Cardiac fibroblast (primary cell): ENCODE data around the gene PLEKHA5.
"Not testable (repeated sequence)": the region's sequence is repeated elsewhere in the genome, so short reads cannot be mapped to it uniquely, and the experiment has no call there.

Experiments used
- DNase-seq, 2 donors: peaks; one replicate each; pipeline versions ENCODE4 v3.0.0 to v3.0.0-alpha.2; 2010; ENCODE audit warnings: low read depth in 2 of 2
- H3K4me3 ChIP-seq, 2 donors: replicated peaks in 1 of 2; 1 replicate in 1 of 2; 2 replicates in 1 of 2; pipeline ENCODE4 v1.5.1; 2011; ENCODE audit warnings: low read depth in 2 of 2, low read length in 2 of 2, mild to moderate bottlenecking in 2 of 2, moderate library complexity in 1 of 2
- TF ChIP-seq, protein P1 (sequence below): IDR thresholded peaks from one replicate; pipeline ENCODE4 v1.5.1; 2011; ENCODE audit warnings: low read depth, mild to moderate bottlenecking, low read length, inconsistent platforms

The PLEKHA5 gene

DNA sequence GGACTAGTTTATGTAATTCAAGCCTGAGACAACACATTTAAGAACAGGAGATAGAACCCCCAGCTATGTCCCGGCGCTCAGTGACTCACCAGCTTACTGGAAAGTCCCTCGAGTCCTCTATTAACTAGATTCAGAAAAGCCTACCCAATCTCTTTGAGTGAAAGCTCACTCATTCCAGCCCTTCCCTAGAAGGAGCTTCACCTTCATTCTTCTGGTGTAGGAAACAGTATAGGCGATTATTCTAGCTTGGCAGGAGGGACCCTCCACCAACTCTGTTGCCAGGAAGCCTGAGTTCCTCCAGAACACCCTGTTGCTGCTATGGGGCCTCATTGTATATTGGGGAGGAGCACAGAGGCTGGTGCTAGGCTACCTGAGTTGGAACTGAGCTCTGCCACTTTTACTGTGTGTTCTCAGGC lies 252.6 kb downstream of the PLEKHA5 start:
- TF ChIP-seq, protein P1, sequence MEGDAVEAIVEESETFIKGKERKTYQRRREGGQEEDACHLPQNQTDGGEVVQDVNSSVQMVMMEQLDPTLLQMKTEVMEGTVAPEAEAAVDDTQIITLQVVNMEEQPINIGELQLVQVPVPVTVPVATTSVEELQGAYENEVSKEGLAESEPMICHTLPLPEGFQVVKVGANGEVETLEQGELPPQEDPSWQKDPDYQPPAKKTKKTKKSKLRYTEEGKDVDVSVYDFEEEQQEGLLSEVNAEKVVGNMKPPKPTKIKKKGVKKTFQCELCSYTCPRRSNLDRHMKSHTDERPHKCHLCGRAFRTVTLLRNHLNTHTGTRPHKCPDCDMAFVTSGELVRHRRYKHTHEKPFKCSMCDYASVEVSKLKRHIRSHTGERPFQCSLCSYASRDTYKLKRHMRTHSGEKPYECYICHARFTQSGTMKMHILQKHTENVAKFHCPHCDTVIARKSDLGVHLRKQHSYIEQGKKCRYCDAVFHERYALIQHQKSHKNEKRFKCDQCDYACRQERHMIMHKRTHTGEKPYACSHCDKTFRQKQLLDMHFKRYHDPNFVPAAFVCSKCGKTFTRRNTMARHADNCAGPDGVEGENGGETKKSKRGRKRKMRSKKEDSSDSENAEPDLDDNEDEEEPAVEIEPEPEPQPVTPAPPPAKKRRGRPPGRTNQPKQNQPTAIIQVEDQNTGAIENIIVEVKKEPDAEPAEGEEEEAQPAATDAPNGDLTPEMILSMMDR: no peak
- peak; percentile 80 to 92 for DNase-seq
- H3K4me3 ChIP-seq: no peak overlapping the region

GRCh38 chr12:19382563-19382962 lies 253.0 kb downstream of the PLEKHA5 start:
- TF ChIP-seq, protein P1: no peak
- no peak for DNase-seq
- no peak overlapping the region for H3K4me3 ChIP-seq

- H3K4me3 ChIP-seq: no peak overlapping the region
- TF ChIP-seq, protein P1: no peak
- peak in 1 of 2 donors; percentile 47 for DNase-seq
These were observed 257.6 kb downstream of the PLEKHA5 start for GRCh38 chr12:19387161-19387560.

DNA sequence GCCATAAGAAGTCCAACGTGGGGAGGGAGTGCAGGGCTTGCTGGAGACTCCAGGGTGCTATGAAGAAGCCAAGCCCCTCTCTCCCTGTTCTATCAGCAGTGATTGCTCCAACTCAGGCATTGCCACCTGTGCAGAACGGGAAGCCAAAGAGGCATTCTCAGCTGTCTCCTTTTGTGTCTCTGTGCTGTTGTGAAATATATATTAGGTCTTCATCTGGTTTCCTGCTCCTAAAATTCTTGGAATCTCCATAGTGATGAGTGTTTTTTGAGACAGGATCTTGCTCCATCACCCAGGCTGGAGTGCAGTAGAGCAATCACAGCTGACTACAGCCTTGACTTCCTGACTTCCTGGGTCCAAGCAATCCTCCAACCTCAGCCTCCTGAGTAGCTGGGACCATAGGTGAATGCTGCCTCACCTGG lies 258.6 kb downstream of the PLEKHA5 start:
- no peak overlapping the region for H3K4me3 ChIP-seq
- TF ChIP-seq, protein P1: no peak
- peak; percentile 54 to 70 for DNase-seq

DNA sequence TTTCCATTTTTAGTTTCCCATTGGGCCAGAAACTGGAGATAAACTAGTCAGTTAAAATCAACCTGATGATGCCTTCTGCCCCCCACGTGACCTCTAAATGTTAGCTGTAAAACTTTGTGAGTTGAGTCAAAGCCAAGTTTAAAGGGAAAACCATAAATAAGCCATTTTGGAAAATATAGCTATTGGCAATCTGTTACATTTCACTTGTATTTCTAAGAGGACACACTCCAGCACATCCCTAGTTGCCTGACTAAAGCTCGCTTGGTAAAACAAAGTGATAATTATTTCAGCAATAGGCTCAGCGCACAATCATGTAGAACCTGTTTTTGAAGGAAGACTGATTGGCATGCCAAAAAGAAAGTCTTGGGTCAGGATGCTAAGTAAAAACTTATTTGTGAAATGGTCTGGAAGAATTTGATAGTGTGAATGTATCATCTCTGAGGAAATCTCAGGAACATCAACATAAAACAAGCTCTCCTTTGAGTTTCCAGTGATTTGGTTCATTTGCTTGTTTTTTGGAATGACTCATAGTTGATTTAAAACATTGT lies 260.6 kb downstream of the PLEKHA5 start:
- H3K4me3 ChIP-seq: no peak overlapping the region
- no peak for DNase-seq
- TF ChIP-seq, protein P1: no peak

GRCh38 chr12:19392644-19393043 lies 263.1 kb downstream of the PLEKHA5 start:
- DNase-seq, H3K4me3 ChIP-seq: not testable (repeated sequence)

GRCh38 chr12:19394385-19394784 lies 264.9 kb downstream of the PLEKHA5 start:
- H3K4me3 ChIP-seq: no peak overlapping the region
- no peak for DNase-seq
- TF ChIP-seq, protein P1: no peak
